NCI-H2107 (cell line): ENCODE results near the gene RCAN3.
"Not testable (repeated sequence)": the region's sequence is repeated elsewhere in the genome, so short reads cannot be mapped to it uniquely, and the experiment has no call there.

Experiments used
- DNase-seq: peaks from one replicate; lab custom pipeline; 2025; lab: John Stamatoyannopoulos, UW

Gene RCAN3

GRCh38 chr1:24502709-24503058, at the start of gene RCAN3:
Gene RCAN3, plus strand, starts transcription at chr1:24502836. Its CDS starts 11,537 bp downstream, at chr1:24514373.
- DNase-seq: peak; percentile 86

GRCh38 chr1:24452922-24453485, 49.6 kb upstream of the RCAN3 start:
- no peak for DNase-seq

- no peak for DNase-seq
Measured at GRCh38 chr1:24454673-24455072, 48.0 kb upstream of the RCAN3 start.

- DNase-seq: no peak
Measured at GRCh38 chr1:24455272-24455671, 47.4 kb upstream of the RCAN3 start.

GRCh38 chr1:24457866-24458265, 44.8 kb upstream of the RCAN3 start:
- DNase-seq: no peak

GRCh38 chr1:24459551-24460266, 42.9 kb upstream of the RCAN3 start:
- DNase-seq: no peak

GRCh38 chr1:24462128-24462527, 40.5 kb upstream of the RCAN3 start:
- not testable (repeated sequence) for DNase-seq

- DNase-seq: peak; percentile 76
Measured at GRCh38 chr1:24463776-24464735, 38.6 kb upstream of the RCAN3 start.

- DNase-seq: no peak
Measured at GRCh38 chr1:24465099-24465498, 37.5 kb upstream of the RCAN3 start.

GRCh38 chr1:24465638-24466037, 37.0 kb upstream of the RCAN3 start:
- DNase-seq: no peak

GRCh38 chr1:24468685-24469316, 33.8 kb upstream of the RCAN3 start:
- DNase-seq: no peak

GRCh38 chr1:24470592-24470991, 32.0 kb upstream of the RCAN3 start:
- no peak for DNase-seq

- no peak for DNase-seq
Measured at GRCh38 chr1:24472527-24473251, 29.9 kb upstream of the RCAN3 start.

GRCh38 chr1:24474193-24474592, 28.4 kb upstream of the RCAN3 start:
- no peak for DNase-seq

- DNase-seq: no peak
Measured at GRCh38 chr1:24475700-24476099, 26.9 kb upstream of the RCAN3 start.

GRCh38 chr1:24476571-24476970, 26.1 kb upstream of the RCAN3 start:
- DNase-seq: no peak

- DNase-seq: no peak
Measured at GRCh38 chr1:24477309-24477708, 25.3 kb upstream of the RCAN3 start.

- DNase-seq: no peak
Measured at GRCh38 chr1:24481101-24481500, 21.5 kb upstream of the RCAN3 start.

GRCh38 chr1:24481843-24482610, 20.6 kb upstream of the RCAN3 start:
- no peak for DNase-seq

- DNase-seq: no peak
Measured at GRCh38 chr1:24483441-24483840, 19.2 kb upstream of the RCAN3 start.

- DNase-seq: no peak
Measured at GRCh38 chr1:24484199-24484598, 18.4 kb upstream of the RCAN3 start.
